GM19099 (cell line): ENCODE data around the gene SKI.
A peak's percentile ranks its signal among the peaks of the same experiment; 100 is the strongest.

Source experiments
- POLR2A ChIP-seq: IDR thresholded peaks from 3 replicates; pipeline ENCODE4 v1.6.1; 2011; ENCODE audit warnings: low read depth; ENCODE audit not compliant: insufficient read length; ENCODE audit errors: extremely low read depth

Gene SKI

GRCh38 chr1:2311184-2312032, 83.3 kb downstream of the SKI start:
- no peak for TF ChIP-seq POLR2A

GRCh38 chr1:2312160-2312514, 84.0 kb downstream of the SKI start:
- no peak for TF ChIP-seq POLR2A

- TF ChIP-seq POLR2A, result no peak
Measured at GRCh38 chr1:2312515-2313301, 84.6 kb downstream of the SKI start.

GRCh38 chr1:2313651-2314261, 85.6 kb downstream of the SKI start:
- no peak for TF ChIP-seq POLR2A

- no peak for TF ChIP-seq POLR2A
Measured at GRCh38 chr1:2314273-2314802, 86.2 kb downstream of the SKI start.

GRCh38 chr1:2314803-2315673, 86.9 kb downstream of the SKI start:
- peak; percentile 49 for TF ChIP-seq POLR2A

- no peak for TF ChIP-seq POLR2A
Measured at GRCh38 chr1:2315674-2316450, 87.7 kb downstream of the SKI start.

GRCh38 chr1:2316451-2316961, 88.4 kb downstream of the SKI start:
- TF ChIP-seq POLR2A, result no peak

GRCh38 chr1:2317230-2318065, 89.3 kb downstream of the SKI start:
- no peak for TF ChIP-seq POLR2A

- no peak for TF ChIP-seq POLR2A
Measured at GRCh38 chr1:2318314-2319278, 90.5 kb downstream of the SKI start.

- TF ChIP-seq POLR2A, result no peak
Measured at GRCh38 chr1:2319291-2319690, 91.2 kb downstream of the SKI start.

- no peak for TF ChIP-seq POLR2A
Measured at GRCh38 chr1:2320006-2320405, 91.9 kb downstream of the SKI start.
